HG03103 (cell line): Measurements from ENCODE around the gene ADAM17.
"Not testable (repeated sequence)": the region's sequence is repeated elsewhere in the genome, so short reads cannot be mapped to it uniquely, and the experiment has no call there.

Experiments
- ATAC-seq: cut with Tn5 transposase; IDR thresholded peaks from one replicate; pipeline ENCODE4 v1.9.1; 2021; ENCODE audit warnings: low read depth; ENCODE audit not compliant: unreplicated experiment

The ADAM17 gene

GRCh38 chr2:9570182-9571060 lies 14.8 kb upstream of the ADAM17 start:
- ATAC-seq, result no peak

GRCh38 chr2:9565436-9566153 lies 10.0 kb upstream of the ADAM17 start:
- no peak for ATAC-seq

- ATAC-seq, result no peak
Measured at GRCh38 chr2:9560628-9561027, 5.0 kb upstream of the ADAM17 start.

- ATAC-seq, result no peak
Measured at GRCh38 chr2:9558948-9559381, 3.3 kb upstream of the ADAM17 start.

- peak; percentile 14 for ATAC-seq
Measured at GRCh38 chr2:9556121-9556743, 602 bp upstream of the ADAM17 start.

GRCh38 chr2:9554921-9555296 lies 721 bp downstream of the ADAM17 start:
- ATAC-seq, result no peak

- ATAC-seq, result no peak
Measured at GRCh38 chr2:9552219-9553178, 3.1 kb downstream of the ADAM17 start.

GRCh38 chr2:9550859-9551391 lies 4.7 kb downstream of the ADAM17 start:
- ATAC-seq, result not testable (repeated sequence)

GRCh38 chr2:9549420-9549819 lies 6.2 kb downstream of the ADAM17 start:
- no peak for ATAC-seq

- peak; percentile 54 for ATAC-seq
Measured at GRCh38 chr2:9548506-9548905, 7.1 kb downstream of the ADAM17 start.

- no peak for ATAC-seq
Measured at GRCh38 chr2:9547262-9547991, 8.2 kb downstream of the ADAM17 start.

GRCh38 chr2:9545502-9545901 lies 10.1 kb downstream of the ADAM17 start:
- no peak for ATAC-seq

- no peak for ATAC-seq
Measured at GRCh38 chr2:9543557-9543956, 12.1 kb downstream of the ADAM17 start.

GRCh38 chr2:9539531-9539930 lies 16.1 kb downstream of the ADAM17 start:
- no peak for ATAC-seq

GRCh38 chr2:9538000-9538507 lies 17.6 kb downstream of the ADAM17 start:
- no peak for ATAC-seq

- ATAC-seq, result no peak
Measured at GRCh38 chr2:9536504-9536903, 19.1 kb downstream of the ADAM17 start.

GRCh38 chr2:9535177-9535576 lies 20.5 kb downstream of the ADAM17 start:
- ATAC-seq, result no peak

- ATAC-seq, result no peak
Measured at GRCh38 chr2:9533663-9534062, 22.0 kb downstream of the ADAM17 start.

GRCh38 chr2:9532421-9532820 lies 23.2 kb downstream of the ADAM17 start:
- ATAC-seq, result no peak
